Measurements from ENCODE around the gene KYAT1. TPM values are rescaled to one million over a fixed set of nuclear protein-coding genes. Genes with fewer than 3 reads are reported as not detected.

KYAT1 gene
- total RNA-seq, 1 donor from 2014 or later = 10.1 TPM

GRCh38 chr9:128902351-128903078 is 20.8 kb upstream of the KYAT1 start:
- no peak for TF ChIP-seq EZH2 (IDR thresholded peaks at IDR 0.05; ENCODE audit: insufficient read depth, low read length)
- TF ChIP-seq CTCF (IDR thresholded peaks at IDR 0.05; ENCODE audit: insufficient read depth, low read depth, low read length) = no peak
- Histone ChIP-seq H3K9ac (ENCODE audit: low read length) (no peak overlapping the region), H3K36me3 (ENCODE audit: insufficient read depth, low read length) (peaks cover 3% of the 10 kb centered on the region), H3K4me1 (ENCODE audit: insufficient read depth, low read length) (peaks cover 7% of the 10 kb centered on the region), H3K4me3 (ENCODE audit: insufficient read depth, low read depth, low read length) (no peak overlapping the region), H3K27me3 (ENCODE audit: insufficient read depth, low read length) (no peaks in the 10 kb centered on the region), H3K9me3 (ENCODE audit: insufficient read depth, low read depth, low read length) (no peaks in the 10 kb centered on the region), H2AFZ (ENCODE audit: low read depth, low read length) (no peak overlapping the region), H3K79me2 (ENCODE audit: insufficient read depth, low read length) (peaks cover 81% of the 10 kb centered on the region), H4K20me1 (ENCODE audit: insufficient read depth, low read length) (peaks cover 51% of the 10 kb centered on the region), H3K27ac (ENCODE audit: low read depth, low read length) (no peak overlapping the region), H3K4me2 (ENCODE audit: low read length) (no peak overlapping the region)
- Mint-ChIP-seq H3K9me3 (ENCODE audit: unreplicated experiment) (no peaks in the 10 kb centered on the region), H3K36me3 (ENCODE audit: low read depth, unreplicated experiment) (peaks cover 12% of the 10 kb centered on the region), H3K27me3 (ENCODE audit: low read depth, unreplicated experiment) (no peaks in the 10 kb centered on the region), H3K27ac (ENCODE audit: unreplicated experiment) (no peak overlapping the region), H3K4me3 (ENCODE audit: unreplicated experiment) (no peak overlapping the region), H3K4me1 (ENCODE audit: low read depth, unreplicated experiment) (peaks cover 10% of the 10 kb centered on the region)
- FAIRE-seq (no peak), DNase-seq (ENCODE audit: low read depth) (no peak)

- Histone ChIP-seq H3K36me3 (ENCODE audit: insufficient read depth, low read length) (peaks cover 7% of the 10 kb centered on the region), H3K27ac (ENCODE audit: low read depth, low read length) (no peak overlapping the region), H2AFZ (ENCODE audit: low read depth, low read length) (no peak overlapping the region), H3K4me2 (ENCODE audit: low read length) (no peak overlapping the region), H4K20me1 (ENCODE audit: insufficient read depth, low read length) (peaks cover 51% of the 10 kb centered on the region), H3K27me3 (ENCODE audit: insufficient read depth, low read length) (no peaks in the 10 kb centered on the region), H3K9me3 (ENCODE audit: insufficient read depth, low read depth, low read length) (no peaks in the 10 kb centered on the region), H3K4me1 (ENCODE audit: insufficient read depth, low read length) (peaks cover 7% of the 10 kb centered on the region), H3K9ac (ENCODE audit: low read length) (no peak overlapping the region), H3K79me2 (ENCODE audit: insufficient read depth, low read length) (peaks cover 82% of the 10 kb centered on the region), H3K4me3 (ENCODE audit: insufficient read depth, low read depth, low read length) (no peak overlapping the region)
- FAIRE-seq = no peak
- no peak overlapping the region for H3K27ac Mint-ChIP-seq (ENCODE audit: unreplicated experiment)
- H3K27me3 Mint-ChIP-seq (ENCODE audit: low read depth, unreplicated experiment) = no peaks in the 10 kb centered on the region
- TF ChIP-seq EZH2 (IDR thresholded peaks at IDR 0.05; ENCODE audit: insufficient read depth, low read length) (no peak), CTCF (IDR thresholded peaks at IDR 0.05; ENCODE audit: insufficient read depth, low read depth, low read length) (no peak)
- no peaks in the 10 kb centered on the region for H3K9me3 Mint-ChIP-seq (ENCODE audit: unreplicated experiment)
- peaks cover 12% of the 10 kb centered on the region for H3K4me1 Mint-ChIP-seq (ENCODE audit: low read depth, unreplicated experiment)
- peaks cover 10% of the 10 kb centered on the region for H3K36me3 Mint-ChIP-seq (ENCODE audit: low read depth, unreplicated experiment)
- no peak overlapping the region for H3K4me3 Mint-ChIP-seq (ENCODE audit: unreplicated experiment)
- no peak for DNase-seq (ENCODE audit: low read depth)
Measured at GRCh38 chr9:128901822-128902221, 20.1 kb upstream of the KYAT1 start.

GRCh38 chr9:128901379-128901778 is 19.6 kb upstream of the KYAT1 start:
- H3K9me3 Mint-ChIP-seq (ENCODE audit: unreplicated experiment) = no peaks in the 10 kb centered on the region
- no peak overlapping the region for H3K4me2 ChIP-seq (ENCODE audit: low read length)
- TF ChIP-seq EZH2 (IDR thresholded peaks at IDR 0.05; ENCODE audit: insufficient read depth, low read length) (no peak), CTCF (IDR thresholded peaks at IDR 0.05; ENCODE audit: insufficient read depth, low read depth, low read length) (no peak)
- H3K4me1 ChIP-seq (ENCODE audit: insufficient read depth, low read length) = peaks cover 7% of the 10 kb centered on the region
- H3K36me3 ChIP-seq (ENCODE audit: insufficient read depth, low read length) = peaks cover 8% of the 10 kb centered on the region
- no peak overlapping the region for H3K27ac Mint-ChIP-seq (ENCODE audit: unreplicated experiment)
- peaks cover 12% of the 10 kb centered on the region for H3K4me1 Mint-ChIP-seq (ENCODE audit: low read depth, unreplicated experiment)
- no peaks in the 10 kb centered on the region for H3K27me3 ChIP-seq (ENCODE audit: insufficient read depth, low read length)
- no peak overlapping the region for H3K4me3 Mint-ChIP-seq (ENCODE audit: unreplicated experiment)
- no peak overlapping the region for H3K9ac ChIP-seq (ENCODE audit: low read length)
- no peaks in the 10 kb centered on the region for H3K27me3 Mint-ChIP-seq (ENCODE audit: low read depth, unreplicated experiment)
- no peak overlapping the region for H2AFZ ChIP-seq (ENCODE audit: low read depth, low read length)
- H3K79me2 ChIP-seq (ENCODE audit: insufficient read depth, low read length) = peaks cover 82% of the 10 kb centered on the region
- H3K9me3 ChIP-seq (ENCODE audit: insufficient read depth, low read depth, low read length) = no peaks in the 10 kb centered on the region
- DNase-seq (ENCODE audit: low read depth) (no peak), FAIRE-seq (no peak)
- peaks cover 51% of the 10 kb centered on the region for H4K20me1 ChIP-seq (ENCODE audit: insufficient read depth, low read length)
- no peak overlapping the region for H3K4me3 ChIP-seq (ENCODE audit: insufficient read depth, low read depth, low read length)
- peaks cover 10% of the 10 kb centered on the region for H3K36me3 Mint-ChIP-seq (ENCODE audit: low read depth, unreplicated experiment)
- no peak overlapping the region for H3K27ac ChIP-seq (ENCODE audit: low read depth, low read length)
